Measurements from ENCODE around the gene TMPRSS7.

TMPRSS7 gene

DNA sequence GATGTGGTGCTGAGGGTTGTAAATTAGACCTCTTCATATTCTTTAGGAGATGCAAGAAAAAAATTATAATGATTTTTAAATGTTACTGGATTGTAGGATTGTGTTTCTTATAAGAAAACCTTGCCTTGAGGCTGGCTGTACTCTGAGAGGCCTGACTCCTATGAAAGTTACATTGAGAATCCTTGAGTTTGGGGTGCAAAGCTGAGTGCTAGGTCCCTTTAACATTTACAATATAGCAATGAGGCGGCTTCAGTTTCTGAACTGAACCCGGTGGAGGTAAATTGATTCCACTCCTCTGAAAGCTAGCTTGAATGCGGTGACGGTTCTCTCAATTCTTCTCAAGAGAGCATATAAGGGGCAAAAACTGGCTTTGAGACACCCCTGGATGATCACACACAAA, at the start of gene TMPRSS7:
Gene TMPRSS7, plus strand, starts transcription at position 301 of the 400 bp plus-strand sequence. CDS start 110 bp downstream, outside the sequence.
- no peak for FAIRE-seq

- no peak for FAIRE-seq
These were observed 47.7 kb upstream of the TMPRSS7 start for GRCh38 chr3:111986800-111987199.

DNA sequence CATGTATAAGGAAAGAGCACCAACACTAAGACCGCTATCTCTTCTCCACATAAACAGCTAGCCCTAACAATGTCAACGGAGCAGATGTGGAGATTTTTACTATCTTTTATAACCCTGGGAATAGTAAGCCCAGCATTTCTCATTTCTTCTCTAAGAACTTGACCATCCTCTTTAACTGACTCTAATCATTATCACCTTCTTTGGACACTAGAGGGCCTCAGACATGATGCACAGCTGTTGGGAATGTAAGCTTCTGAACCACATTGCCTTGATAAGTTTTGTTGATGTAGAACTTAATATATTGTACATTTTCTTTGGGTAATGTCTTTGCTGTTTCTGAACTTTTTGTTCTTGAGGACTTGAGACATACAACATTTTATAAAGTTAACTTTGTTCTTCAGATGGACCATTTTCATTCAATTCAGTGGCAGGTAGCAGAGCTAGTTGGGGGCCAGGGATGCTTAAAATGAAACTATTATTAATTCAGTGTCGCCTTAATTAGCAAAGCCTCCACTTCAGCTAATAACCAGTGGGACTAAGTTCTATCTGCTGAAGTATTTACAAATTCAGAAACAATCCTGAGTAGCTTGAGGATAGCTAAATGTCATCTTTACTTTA, 45.4 kb upstream of the TMPRSS7 start:
- peak; percentile 89 for FAIRE-seq

- no peak for FAIRE-seq
These were observed 41.5 kb upstream of the TMPRSS7 start for GRCh38 chr3:111993038-111993437.

DNA sequence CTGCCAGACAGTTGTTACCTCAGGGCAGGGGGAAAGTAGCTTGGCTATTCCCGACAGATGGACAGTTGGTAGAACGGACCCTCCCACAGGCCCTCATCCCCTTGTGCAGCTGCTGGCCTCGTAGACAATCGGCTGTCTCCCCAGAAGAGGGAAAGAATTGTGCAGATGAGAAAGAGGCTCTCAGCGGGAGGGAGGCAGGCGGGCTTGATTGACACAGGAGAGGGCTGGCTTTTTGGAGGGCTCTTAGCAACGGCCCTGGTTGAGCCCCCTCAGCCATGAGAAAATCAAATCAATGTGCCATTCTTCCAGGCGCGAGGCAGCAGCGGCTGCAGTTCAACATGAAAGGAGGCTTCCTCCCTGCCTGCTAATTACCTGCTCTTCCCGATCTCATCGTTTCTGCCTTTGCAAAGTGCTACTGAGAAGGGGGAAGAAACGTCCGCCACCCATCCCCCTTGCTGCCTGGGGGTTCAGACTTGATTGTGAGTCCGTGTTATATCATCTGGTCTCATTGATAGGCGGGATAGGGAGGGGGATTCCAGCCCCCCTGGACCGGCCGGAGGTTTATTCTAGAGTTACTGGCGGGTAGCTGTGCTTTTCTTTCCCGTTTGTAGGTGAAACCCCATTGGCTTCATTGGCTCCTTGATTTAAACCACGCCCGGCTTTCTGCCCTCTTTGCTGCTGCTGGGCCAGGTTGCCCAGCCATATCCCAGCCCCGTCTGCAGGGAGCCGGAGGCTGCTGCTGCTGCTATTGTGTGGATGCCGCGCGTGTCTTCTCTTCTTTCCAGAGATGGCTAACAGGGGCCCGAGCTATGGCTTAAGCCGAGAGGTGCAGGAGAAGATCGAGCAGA, 35.7 kb upstream of the TMPRSS7 start, which contains the start of gene TAGLN3:
Gene TAGLN3, plus strand, starts transcription at position 287 of the 848 bp plus-strand sequence. Its CDS starts 501 bp downstream, at position 788.
- FAIRE-seq = no peak

- FAIRE-seq = no peak
These were observed 34.8 kb upstream of the TMPRSS7 start for GRCh38 chr3:111999484-112000324.

- FAIRE-seq = no peak
These were observed 34.2 kb upstream of the TMPRSS7 start for GRCh38 chr3:112000367-112000771.

- FAIRE-seq = no peak
These were observed 33.6 kb upstream of the TMPRSS7 start for GRCh38 chr3:112000966-112001365.

DNA sequence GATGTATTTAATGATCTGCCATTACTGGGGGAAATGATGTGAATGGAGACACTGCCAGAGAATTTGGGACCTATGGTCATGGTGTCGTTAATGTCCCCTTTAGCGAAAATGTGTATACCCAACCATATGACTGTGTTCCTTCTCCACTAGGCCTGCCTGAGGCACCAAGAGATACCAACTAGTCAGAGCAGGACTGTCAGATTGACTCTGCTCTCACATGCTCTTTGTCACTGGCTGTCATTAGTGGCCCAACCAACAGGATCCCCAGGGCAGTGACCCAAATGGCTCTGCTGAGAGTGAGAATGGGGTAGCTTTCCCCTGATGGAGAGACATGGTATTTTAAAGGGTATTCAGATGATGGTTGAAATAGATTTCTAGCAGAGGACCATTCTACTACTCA, 33.0 kb upstream of the TMPRSS7 start:
- no peak for FAIRE-seq

DNA sequence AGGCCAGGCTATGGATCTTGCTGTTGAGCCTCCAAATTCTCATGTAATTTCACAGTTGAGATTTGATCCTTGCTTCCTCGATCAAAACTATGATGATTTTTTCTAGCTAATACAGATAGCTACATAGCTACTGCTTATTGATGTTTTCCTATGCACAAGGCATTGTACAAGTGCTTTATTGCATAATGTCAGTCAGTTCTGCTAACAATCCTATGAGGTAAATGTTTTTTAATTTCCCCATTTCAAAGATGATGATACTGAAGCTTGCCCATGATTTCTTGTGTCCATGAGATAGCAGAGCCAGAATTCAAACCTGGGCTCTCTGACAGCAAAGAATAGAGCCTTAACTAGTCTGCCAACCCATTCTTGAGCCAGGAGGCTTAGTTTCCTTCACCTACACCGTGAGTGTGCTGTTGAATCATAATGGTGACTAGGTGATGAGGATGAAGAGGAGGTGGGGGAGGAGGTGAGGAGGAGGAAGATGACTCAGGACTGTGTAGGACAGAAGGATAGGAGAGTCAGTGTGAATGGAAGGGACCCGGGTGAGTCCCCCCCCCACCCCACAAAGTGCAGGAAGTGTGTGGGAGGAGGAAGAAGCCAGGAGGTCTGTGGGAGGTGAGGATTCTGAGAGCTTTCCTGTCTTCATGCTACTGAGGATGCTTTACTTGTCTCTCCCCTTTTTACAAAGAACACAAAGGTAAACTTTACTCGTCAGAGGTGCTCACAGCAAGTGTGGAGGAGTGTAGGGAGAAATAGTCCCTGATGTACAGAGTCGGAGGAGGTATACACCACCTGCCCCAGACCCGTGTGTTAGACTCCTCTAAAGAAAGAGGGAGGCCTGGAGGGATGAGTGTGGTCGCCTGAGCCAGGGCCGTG, 32.2 kb upstream of the TMPRSS7 start:
- FAIRE-seq = no peak

GRCh38 chr3:112003321-112004080, 31.0 kb upstream of the TMPRSS7 start:
- no peak for FAIRE-seq

DNA sequence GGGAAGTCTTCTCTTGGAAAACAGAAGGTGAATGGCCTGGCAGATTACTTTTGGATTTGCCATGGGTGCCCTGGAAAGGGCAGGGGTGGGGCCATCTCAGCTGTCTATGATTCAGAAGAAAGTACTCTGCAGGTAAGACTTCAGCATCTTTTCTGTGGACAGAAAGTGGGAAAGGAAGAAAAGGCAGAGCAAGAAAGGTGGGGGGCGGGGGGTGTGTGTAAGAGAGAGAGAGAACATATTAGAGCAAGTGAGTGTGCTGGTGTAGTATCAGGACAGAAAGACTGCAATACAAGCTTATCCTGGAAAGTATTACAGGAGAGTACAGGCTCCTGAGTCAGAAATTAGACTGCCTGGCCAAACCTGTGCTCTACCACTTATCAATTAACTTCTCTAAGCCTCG, 30.3 kb upstream of the TMPRSS7 start:
- FAIRE-seq = no peak

DNA sequence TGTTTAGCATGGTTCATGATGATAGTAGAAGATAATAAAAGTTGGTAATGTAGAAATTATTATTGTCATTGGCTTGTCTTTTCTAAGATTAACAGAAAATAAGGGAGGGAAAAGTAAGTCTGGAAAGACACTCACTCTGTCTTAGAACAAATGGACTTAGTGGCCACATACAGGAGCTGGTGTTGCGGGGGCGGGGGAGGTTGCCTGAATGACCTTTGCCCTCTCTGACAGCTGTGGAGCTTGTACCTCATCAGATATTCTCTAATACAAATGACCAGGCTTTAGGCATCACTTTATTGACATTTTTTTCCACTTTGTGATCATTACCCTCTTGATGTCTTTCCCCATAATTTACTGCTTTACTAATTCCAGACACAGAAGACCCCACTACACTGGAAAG, 29.9 kb upstream of the TMPRSS7 start:
- no peak for FAIRE-seq

DNA sequence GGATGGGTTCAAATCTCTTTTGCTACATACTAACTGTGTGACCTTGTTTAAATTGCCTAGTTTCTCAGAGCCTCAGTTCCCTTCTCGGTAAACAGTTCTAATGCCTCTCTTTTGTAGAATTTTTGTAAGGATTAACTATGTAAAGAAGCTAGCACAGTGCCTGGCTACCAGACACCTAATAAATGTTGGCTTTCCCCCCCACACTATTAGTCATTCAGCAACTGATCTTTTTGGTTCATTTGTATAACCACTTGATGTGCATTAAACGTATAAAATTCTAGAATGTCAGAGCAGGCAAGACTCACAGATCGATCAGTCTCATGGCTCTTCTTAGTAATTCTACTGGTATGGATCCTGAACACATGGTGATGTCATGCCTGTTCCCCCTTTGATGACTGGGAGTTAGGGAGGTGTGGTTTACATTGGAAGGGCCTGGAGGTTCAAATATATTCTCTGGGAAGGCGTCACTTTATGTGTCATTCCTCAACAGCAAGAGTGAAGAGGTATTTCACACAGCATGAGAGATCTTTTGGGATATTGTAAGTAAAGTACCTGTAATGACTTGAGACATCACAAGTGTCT, 29.4 kb upstream of the TMPRSS7 start:
- no peak for FAIRE-seq

GRCh38 chr3:112007633-112008032, 26.9 kb upstream of the TMPRSS7 start:
- FAIRE-seq = no peak

- no peak for FAIRE-seq
These were observed 24.9 kb upstream of the TMPRSS7 start for GRCh38 chr3:112009670-112010069.

DNA sequence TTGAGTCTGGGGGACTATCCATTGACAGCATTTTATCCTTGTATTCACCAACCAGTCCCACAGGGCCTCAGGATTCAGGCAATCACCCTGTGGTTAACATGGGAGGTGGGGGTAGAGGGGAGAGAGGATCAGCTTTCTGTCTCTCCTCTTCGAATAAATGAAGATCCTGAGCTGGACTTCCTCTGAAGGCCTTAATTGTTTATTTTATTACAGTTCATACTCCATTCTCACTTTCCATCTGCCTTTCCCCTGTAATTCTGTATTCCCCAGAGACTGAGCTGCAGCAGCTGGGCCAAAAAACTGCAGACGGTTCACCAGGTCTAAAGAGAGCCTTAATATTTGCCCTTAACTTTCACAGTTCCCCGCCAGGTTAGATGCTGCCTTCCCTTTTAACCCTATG, 23.9 kb upstream of the TMPRSS7 start:
- no peak for FAIRE-seq

- no peak for FAIRE-seq
These were observed 23.1 kb upstream of the TMPRSS7 start for GRCh38 chr3:112011376-112011940.

GRCh38 chr3:112012205-112012992, 22.1 kb upstream of the TMPRSS7 start:
- FAIRE-seq = no peak

All from G401.6 (cell line).